RWPE2 (cell line): Measurements from ENCODE around the gene CHST6.

Experiments used
- ATAC-seq: fragments of 200-7000 bp; cut with Tn5 transposase; 3 replicates; pipeline ENCODE4 v1.9.1; 2021; ENCODE audit warnings: low read depth
- DNase-seq: peaks from one replicate; pipeline ENCODE4 v3.0.0-alpha.2; 2020; ENCODE audit warnings: low spot score
- H3K27ac ChIP-seq: fragments of 450-650 bp; 2 replicates; pipeline ENCODE4 v1.5.1; 2017; ENCODE audit warnings: mild to moderate bottlenecking; ENCODE audit not compliant: poor library complexity, severe bottlenecking
- H3K27me3 ChIP-seq: fragments of 250-450 bp; sonication (Bioruptor Pico); 2 replicates; pipeline ENCODE4 v1.5.1; 2021; ENCODE audit warnings: mild to moderate bottlenecking, moderate library complexity; ENCODE audit not compliant: insufficient read depth, poor library complexity, severe bottlenecking
- H3K36me3 ChIP-seq: fragments of 250-450 bp; sonication (Bioruptor Pico); 2 replicates; pipeline ENCODE4 v1.5.1; 2020; ENCODE audit warnings: low read depth, mild to moderate bottlenecking, moderate library complexity
- H3K4me1 ChIP-seq: fragments of 250-450 bp; sonication (Bioruptor Pico); 2 replicates; pipeline ENCODE4 v1.5.1; 2021; ENCODE audit warnings: mild to moderate bottlenecking, moderate library complexity; ENCODE audit not compliant: insufficient read depth, poor library complexity, severe bottlenecking
- H3K4me3 ChIP-seq: fragments of 250-450 bp; sonication (Bioruptor Pico); 2 replicates; pipeline ENCODE4 v1.5.1; 2021; ENCODE audit warnings: mild to moderate bottlenecking, moderate library complexity; ENCODE audit not compliant: severe bottlenecking
- H3K9me3 ChIP-seq: fragments of 250-450 bp; sonication (Bioruptor Pico); 2 replicates; pipeline ENCODE4 v1.5.1; 2021; ENCODE audit warnings: mild to moderate bottlenecking, moderate library complexity; ENCODE audit not compliant: severe bottlenecking
- TF ChIP-seq, protein P1 (sequence below): fragments of 450-650 bp; IDR thresholded peaks from one replicate; pipeline ENCODE4 v1.5.1; 2017; ENCODE audit warnings: mild to moderate bottlenecking, moderate library complexity; ENCODE audit not compliant: poor library complexity, severe bottlenecking

Gene CHST6

DNA sequence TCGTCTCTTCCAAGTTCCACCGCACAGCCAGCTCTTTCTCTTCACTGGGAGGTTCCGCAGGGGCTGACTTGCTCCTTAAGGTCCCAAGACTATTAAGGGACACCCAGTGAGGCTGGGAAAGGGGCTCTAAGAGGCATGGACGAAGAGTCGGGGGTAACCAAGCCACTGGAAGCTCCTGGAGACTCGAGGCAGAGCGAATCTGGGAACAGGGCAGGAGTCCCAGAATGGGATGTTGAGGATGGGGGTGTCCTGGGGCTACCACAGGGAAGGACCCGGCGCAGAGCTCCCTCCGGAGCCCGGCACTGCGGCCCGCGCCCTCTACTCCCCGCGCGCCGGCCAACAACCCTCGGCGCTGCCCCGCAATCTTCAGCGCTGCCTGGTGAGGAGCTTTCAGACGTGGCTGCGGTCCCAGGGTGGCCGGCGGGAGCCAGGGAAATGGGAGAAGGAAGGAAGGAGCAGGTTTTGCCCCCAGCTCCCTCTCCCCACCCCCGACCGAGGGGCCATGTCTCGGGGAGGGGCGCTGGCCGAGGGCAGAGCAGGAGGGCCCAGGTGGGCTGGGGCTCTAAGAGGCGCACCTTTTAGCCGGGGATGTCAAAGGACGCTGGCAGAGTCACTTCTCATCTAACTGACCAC is 40.1 kb upstream of the CHST6 start:
- Histone ChIP-seq H3K9me3 (no peaks in the 10 kb centered on the region), H3K4me3 (no peak overlapping the region), H3K4me1 (no peaks in the 10 kb centered on the region), H3K27ac (no peak overlapping the region), H3K36me3 (0 out of 2 replicates have a peak, but pooled peaks cover 3% of the 10 kb centered on the region), H3K27me3 (no peaks in the 10 kb centered on the region)
- ATAC-seq (no peak), DNase-seq (no peak)
- TF ChIP-seq, protein P1, sequence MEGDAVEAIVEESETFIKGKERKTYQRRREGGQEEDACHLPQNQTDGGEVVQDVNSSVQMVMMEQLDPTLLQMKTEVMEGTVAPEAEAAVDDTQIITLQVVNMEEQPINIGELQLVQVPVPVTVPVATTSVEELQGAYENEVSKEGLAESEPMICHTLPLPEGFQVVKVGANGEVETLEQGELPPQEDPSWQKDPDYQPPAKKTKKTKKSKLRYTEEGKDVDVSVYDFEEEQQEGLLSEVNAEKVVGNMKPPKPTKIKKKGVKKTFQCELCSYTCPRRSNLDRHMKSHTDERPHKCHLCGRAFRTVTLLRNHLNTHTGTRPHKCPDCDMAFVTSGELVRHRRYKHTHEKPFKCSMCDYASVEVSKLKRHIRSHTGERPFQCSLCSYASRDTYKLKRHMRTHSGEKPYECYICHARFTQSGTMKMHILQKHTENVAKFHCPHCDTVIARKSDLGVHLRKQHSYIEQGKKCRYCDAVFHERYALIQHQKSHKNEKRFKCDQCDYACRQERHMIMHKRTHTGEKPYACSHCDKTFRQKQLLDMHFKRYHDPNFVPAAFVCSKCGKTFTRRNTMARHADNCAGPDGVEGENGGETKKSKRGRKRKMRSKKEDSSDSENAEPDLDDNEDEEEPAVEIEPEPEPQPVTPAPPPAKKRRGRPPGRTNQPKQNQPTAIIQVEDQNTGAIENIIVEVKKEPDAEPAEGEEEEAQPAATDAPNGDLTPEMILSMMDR, result no peak

DNA sequence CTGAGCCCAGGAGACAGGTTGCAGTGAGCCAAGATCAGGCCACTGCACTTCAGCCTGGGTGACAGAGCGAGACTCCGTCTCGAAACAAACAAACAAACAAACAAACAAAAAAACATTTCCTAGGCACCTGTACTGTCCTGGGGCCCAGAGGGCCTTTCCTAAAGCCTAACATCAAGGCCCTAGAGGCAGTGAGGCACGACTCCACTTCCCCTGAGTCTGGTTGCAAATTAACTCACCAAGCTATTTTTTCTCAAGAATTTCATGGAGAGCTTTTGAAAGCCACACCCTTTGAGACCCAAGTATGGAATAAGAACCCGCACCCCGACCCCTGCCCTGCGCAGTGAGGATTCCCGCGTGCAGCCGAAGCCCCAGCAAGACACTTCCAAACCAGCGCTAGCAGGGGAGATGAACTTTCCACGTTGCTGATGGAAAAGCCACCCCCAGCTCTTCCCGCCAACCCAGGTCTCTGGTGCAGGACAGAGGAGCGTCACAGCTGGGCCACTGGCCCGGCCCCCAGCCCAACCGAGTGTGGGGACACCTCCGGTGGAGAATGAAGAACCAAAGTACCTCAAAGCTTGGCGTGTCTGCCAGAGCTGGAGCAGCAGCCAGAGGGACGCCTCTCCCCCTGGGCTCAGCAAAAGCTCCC is 39.4 kb upstream of the CHST6 start:
- no peaks in the 10 kb centered on the region for H3K4me1 ChIP-seq
- H3K27me3 ChIP-seq, result no peaks in the 10 kb centered on the region
- TF ChIP-seq, protein P1, result no peak
- DNase-seq, result no peak
- no peak overlapping the region for H3K4me3 ChIP-seq
- ATAC-seq, result no peak
- H3K36me3 ChIP-seq, result 0 out of 2 replicates have a peak, but pooled peaks cover 3% of the 10 kb centered on the region
- no peaks in the 10 kb centered on the region for H3K9me3 ChIP-seq
- no peak overlapping the region for H3K27ac ChIP-seq

DNA sequence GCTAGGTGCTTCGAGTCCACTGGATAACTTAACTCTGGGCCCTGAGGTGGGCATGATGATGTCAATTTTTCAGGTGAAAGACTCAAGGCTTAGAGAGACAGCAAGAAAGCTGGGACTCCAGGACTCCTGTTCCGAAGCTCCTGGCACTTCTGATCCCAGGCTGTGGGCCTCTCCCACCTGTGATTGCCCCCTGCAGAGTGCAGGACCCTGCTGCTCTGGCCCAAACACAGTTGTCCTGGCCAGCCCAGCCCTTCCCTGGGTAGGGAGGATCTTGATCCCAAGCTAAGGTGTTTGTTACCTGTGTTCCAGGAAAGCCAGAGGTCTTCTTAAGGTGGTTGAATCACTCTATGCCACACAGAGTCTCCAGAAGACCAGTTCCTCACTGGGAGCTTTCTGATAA is 37.5 kb upstream of the CHST6 start:
- no peak for ATAC-seq
- H3K9me3 ChIP-seq, result no peaks in the 10 kb centered on the region
- H3K27ac ChIP-seq, result no peak overlapping the region
- H3K36me3 ChIP-seq, result no peaks in the 10 kb centered on the region
- H3K27me3 ChIP-seq, result no peaks in the 10 kb centered on the region
- no peaks in the 10 kb centered on the region for H3K4me1 ChIP-seq
- no peak for DNase-seq
- TF ChIP-seq, protein P1, result no peak
- H3K4me3 ChIP-seq, result no peak overlapping the region

- Histone ChIP-seq H3K4me1 (no peaks in the 10 kb centered on the region), H3K36me3 (no peaks in the 10 kb centered on the region), H3K27ac (no peak overlapping the region), H3K4me3 (no peak overlapping the region), H3K27me3 (no peaks in the 10 kb centered on the region), H3K9me3 (no peaks in the 10 kb centered on the region)
- TF ChIP-seq, protein P1, result no peak
- DNase-seq (no peak), ATAC-seq (no peak)
Observed at GRCh38 chr16:75532142-75532765, 37.0 kb upstream of the CHST6 start.
